GM12801 (cell line): Measurements from ENCODE around the gene GCNT2.

Experiments used
- CTCF ChIP-seq: IDR thresholded peaks from one replicate; pipeline ENCODE4 v1.5.1; 2011; ENCODE audit warnings: control low read depth; ENCODE audit not compliant: insufficient read length; ENCODE audit errors: extremely low read depth

The GCNT2 gene

DNA sequence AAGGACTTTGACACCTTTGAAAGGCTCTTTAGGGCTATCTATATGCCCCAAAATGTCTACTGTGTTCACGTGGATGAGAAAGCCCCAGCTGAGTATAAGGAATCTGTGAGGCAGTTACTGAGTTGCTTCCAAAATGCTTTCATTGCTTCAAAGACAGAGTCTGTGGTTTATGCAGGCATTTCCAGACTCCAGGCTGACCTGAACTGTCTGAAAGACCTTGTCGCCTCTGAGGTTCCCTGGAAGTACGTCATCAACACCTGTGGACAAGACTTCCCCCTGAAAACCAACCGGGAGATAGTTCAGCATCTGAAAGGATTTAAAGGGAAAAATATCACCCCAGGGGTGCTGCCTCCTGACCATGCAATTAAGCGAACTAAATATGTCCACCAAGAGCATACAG, 65.2 kb downstream of the GCNT2 start:
- no peak for TF ChIP-seq CTCF

- no peak for TF ChIP-seq CTCF
Observed at GRCh38 chr6:10587656-10588406, 66.7 kb downstream of the GCNT2 start.

DNA sequence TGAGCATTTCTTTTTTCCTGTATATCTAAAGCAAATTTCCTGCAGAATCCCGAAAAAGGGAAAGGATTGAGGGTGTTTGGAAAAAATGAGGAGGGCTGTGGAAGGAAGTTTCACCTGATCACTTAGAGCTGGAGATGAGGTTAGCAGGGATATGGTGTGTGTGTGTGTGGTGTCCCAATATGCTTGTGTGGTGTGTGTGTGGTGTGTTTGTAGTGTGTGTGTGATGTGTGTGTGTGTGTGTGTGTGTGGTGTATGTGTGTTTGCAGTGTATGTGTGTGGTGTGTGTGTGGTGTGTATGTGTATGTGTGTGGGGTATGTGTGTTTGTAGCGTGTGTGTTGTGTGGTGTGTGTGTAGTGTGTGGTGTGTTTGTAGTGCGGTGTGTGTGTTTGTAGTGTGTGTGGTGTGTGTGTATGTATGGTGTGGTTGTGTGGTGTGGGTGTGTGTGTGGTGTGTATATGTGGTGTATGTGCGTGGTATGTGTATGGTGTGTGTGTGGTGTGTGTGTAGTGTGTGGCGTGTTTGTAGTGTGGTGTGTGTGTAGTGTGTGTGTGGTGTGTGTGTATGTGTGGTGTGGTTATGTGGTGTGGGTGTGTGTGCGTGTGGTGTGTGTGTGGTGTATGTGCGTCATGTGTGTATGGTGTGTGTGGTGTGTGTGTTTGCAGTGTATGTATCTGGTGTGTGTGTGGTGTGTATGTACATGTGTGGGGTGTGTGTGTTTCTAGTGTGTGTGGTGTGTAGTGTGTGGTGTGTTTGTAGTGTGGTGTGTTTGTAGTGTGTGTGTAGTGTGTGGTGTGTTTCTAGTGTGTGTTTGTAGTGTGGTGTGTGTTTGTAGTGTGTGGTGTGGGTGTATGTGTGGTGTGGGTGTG, 67.6 kb downstream of the GCNT2 start:
- TF ChIP-seq CTCF = no peak

DNA sequence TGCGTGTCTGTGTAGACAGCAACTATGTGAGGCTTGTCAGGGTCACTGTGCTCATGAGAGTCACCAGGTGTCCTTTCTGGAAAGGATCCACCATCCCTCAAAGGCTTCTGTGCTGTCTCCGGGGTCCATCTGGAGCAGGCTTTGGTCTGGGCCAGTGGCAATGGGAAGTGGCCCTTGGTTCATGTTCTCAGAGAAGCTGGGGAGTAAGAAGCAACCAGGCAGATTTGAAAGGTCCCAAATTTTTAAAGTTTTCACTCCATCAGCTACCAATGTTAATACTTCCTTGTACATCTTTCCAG, 68.2 kb downstream of the GCNT2 start:
- TF ChIP-seq CTCF = no peak

GRCh38 chr6:10589983-10590382, 68.8 kb downstream of the GCNT2 start:
- no peak for TF ChIP-seq CTCF

GRCh38 chr6:10591422-10592160, 70.4 kb downstream of the GCNT2 start:
- no peak for TF ChIP-seq CTCF
